ENCODE measurements around the gene FBLL1. TPM values are rescaled to one million over a fixed set of nuclear protein-coding genes. Genes with fewer than 3 reads are reported as not detected.

The FBLL1 gene
- polyA plus RNA-seq, 1 experiment = 0.11 TPM

- no peak for DNase-seq (ENCODE audit: low read depth, low spot score)
- H3K27me3 ChIP-seq (ENCODE audit: control insufficient read depth, insufficient read depth, low read length) = no peaks in the 10 kb centered on the region
- TF ChIP-seq CTCF (IDR thresholded peaks at IDR 0.05; ENCODE audit: low read depth, low read length) = no peak
- POLR2A ChIA-PET = no interaction called here
- H3K27ac ChIP-seq (ENCODE audit: low read depth, low read length) = no peak overlapping the region
- H3K9me3 ChIP-seq (ENCODE audit: control insufficient read depth, insufficient read depth, low read length) = no peaks in the 10 kb centered on the region; the same call in 1 of the 2 replicates
- no peak overlapping the region for H3K4me3 ChIP-seq (ENCODE audit: low read depth, low read length)
- CTCF ChIA-PET = interaction anchor here (0.5 kb wide), 1 partner anchor 91 kb away, joined by 3 read pairs; no protein-coding TSS in a partner anchor
These were observed 46.6 kb downstream of the FBLL1 start for GRCh38 chr5:168575391-168576372.

DNA sequence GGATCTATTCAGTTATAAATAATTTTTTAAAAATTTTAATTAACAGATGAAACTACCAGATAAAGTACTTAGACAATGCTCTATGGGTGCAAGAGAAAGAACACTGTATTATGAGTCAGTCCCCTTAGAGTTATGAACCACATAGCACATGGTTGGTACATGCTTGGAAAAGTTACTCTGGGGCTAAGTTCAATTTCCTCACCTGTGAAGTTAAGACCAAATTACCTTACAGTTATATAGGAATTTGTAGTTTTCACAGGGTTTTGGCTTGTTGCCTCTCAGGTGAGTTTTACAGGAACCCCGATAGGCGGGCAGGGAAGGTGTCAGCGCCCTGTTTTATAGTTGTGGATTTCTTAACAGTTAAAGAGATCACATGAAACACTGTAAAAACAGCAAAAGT, 48.9 kb downstream of the FBLL1 start:
- no peaks in the 10 kb centered on the region for H3K27me3 ChIP-seq (ENCODE audit: control insufficient read depth, insufficient read depth, low read length)
- no peak for DNase-seq (ENCODE audit: low read depth, low spot score)
- H3K9me3 ChIP-seq (ENCODE audit: control insufficient read depth, insufficient read depth, low read length) = no peaks in the 10 kb centered on the region; the same call in 1 of the 2 replicates
- ChIA-PET CTCF (no interaction called here), POLR2A (no interaction called here)
- TF ChIP-seq CTCF (IDR thresholded peaks at IDR 0.05; ENCODE audit: low read depth, low read length) = no peak
- peak overlapping the region; percentile 95 for H3K4me3 ChIP-seq (ENCODE audit: low read depth, low read length)
- no peak overlapping the region for H3K27ac ChIP-seq (ENCODE audit: low read depth, low read length)

GRCh38 chr5:168578538-168579487, 49.7 kb downstream of the FBLL1 start, which contains the start of gene PANK3:
PANK3 (minus strand) TSS chr5:168579368; CDS start chr5:168579283, 85 bp downstream.
- TF ChIP-seq CTCF (IDR thresholded peaks at IDR 0.05; ENCODE audit: low read depth, low read length) = no peak
- peak within 1 kb of the TSS; percentile 95 for H3K4me3 ChIP-seq (ENCODE audit: low read depth, low read length)
- ChIA-PET POLR2A (no interaction called here), CTCF (interaction anchor here (0.5 kb wide), 1 partner anchor 134 kb away, joined by 3 read pairs; no protein-coding TSS in a partner anchor)
- peak; percentile 29 for DNase-seq (ENCODE audit: low read depth, low spot score)
- H3K27ac ChIP-seq (ENCODE audit: low read depth, low read length) = peak within 1 kb of the TSS; percentile 91
- no peaks in the 10 kb centered on the region for H3K27me3 ChIP-seq (ENCODE audit: control insufficient read depth, insufficient read depth, low read length)
- no peaks in the 10 kb centered on the region; the same call in 1 of the 2 replicates for H3K9me3 ChIP-seq (ENCODE audit: control insufficient read depth, insufficient read depth, low read length)

DNA sequence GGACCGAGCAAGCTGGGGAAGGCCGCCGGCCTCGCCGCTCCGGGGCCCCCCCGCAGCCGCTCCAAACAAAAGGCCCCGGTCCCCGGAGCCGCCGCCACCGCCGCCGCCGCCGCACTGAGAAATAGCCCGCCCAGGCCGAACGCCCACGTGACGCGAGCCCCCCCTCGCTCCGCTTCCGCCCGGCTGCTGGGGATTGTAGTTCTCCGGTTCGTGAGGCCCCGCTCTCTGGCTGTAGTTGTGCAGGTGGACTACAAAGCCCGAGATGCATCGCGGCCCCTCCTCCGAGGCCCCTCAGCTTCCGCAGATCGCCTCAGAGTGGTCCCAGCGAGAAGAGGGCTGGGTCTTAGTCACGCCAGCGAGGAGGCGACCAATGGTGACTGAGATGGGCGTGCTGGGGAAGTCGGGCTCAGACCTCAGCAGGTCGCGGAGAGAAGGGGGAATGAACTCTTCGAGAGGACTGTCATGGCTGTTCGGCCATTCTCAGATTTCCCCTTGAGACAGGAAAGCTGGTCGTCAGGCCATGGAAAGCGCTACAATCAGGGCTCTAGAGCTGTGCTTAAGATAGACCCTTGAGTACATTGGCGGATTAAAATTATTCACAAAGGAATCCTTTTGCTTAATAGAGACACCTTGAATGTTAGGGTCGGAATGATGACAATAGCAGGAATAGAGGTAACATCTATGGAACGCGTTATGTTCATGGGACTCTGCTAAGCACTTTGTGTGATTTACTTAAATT, 50.6 kb downstream of the FBLL1 start:
- no peaks in the 10 kb centered on the region for H3K27me3 ChIP-seq (ENCODE audit: control insufficient read depth, insufficient read depth, low read length)
- POLR2A ChIA-PET = interaction anchor here (0.7 kb wide), 1 partner anchor 45 kb away, joined by 3 read pairs; no protein-coding TSS in a partner anchor
- TF ChIP-seq CTCF (IDR thresholded peaks at IDR 0.05; ENCODE audit: low read depth, low read length) = no peak
- peak; percentile 98 for DNase-seq (ENCODE audit: low read depth, low spot score)
- H3K4me3 ChIP-seq (ENCODE audit: low read depth, low read length) = peak overlapping the region; percentile 95
- H3K27ac ChIP-seq (ENCODE audit: low read depth, low read length) = peak overlapping the region; percentile 66
- CTCF ChIA-PET = interaction anchor here (0.6 to 0.7 kb wide), 2 partner anchors 95 to 360 kb away, joined by 3 to 9 read pairs; no protein-coding TSS in a partner anchor
- H3K9me3 ChIP-seq (ENCODE audit: control insufficient read depth, insufficient read depth, low read length) = no peaks in the 10 kb centered on the region; the same call in 1 of the 2 replicates

All from AG04450 (cell line).